HT1080 (cell line): ENCODE results near the gene SELP. TPM values are rescaled to one million over a fixed set of nuclear protein-coding genes. Genes with fewer than 3 reads are reported as not detected.

Source experiments
- DNase-seq: peaks from one replicate; pipeline ENCODE4 v3.0.0-alpha.2; 2015; ENCODE audit warnings: low read depth
- total RNA-seq: library from RNA; depleted of rRNA; stranded (reverse); fragments of >200 nt; shearing (Covaris generic); gene quantifications from 2 replicates; pipeline ENCODE4 v1.2.3, GENCODE V29; 2014

Gene SELP
- total RNA-seq, 1 experiment from 2014 or later, result not detected

DNA sequence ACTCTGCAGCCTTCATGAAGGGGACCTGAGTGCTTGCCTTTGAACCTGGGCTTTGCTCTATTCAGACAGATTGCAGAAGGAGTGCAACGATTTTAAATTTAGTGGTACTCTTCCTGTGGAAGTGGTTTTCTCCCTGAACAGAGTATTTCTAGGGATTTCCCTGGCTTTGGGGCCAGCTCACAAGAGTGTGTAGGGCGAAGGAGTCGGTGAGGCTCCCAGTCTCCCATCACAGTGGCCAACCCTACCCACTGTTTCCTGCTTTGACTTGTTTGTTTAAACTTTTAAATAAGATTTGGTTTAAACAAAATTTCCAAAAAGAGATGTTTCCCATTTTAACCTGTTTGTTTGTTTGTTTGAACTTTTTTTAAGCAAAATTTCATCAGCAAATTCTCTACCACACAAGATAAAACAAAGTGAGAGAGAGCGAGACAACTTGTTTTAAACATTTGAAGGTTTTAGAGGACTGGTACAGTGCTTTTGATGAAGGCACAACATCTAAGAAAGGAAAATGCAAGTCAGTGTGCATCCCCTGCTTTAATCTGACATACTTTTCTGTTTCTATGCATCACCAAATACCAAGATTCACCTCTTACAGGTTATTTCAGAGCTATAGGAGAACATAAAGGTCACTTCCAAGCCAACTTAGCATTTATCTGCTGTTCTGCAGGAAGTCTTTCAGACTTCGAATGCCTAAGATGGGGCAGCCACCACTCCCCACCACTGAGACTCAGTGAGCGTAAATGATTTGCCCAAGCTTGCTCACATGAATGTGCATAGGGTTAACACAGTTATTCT lies 6.6 kb downstream of the SELP start:
- no peak for DNase-seq

DNA sequence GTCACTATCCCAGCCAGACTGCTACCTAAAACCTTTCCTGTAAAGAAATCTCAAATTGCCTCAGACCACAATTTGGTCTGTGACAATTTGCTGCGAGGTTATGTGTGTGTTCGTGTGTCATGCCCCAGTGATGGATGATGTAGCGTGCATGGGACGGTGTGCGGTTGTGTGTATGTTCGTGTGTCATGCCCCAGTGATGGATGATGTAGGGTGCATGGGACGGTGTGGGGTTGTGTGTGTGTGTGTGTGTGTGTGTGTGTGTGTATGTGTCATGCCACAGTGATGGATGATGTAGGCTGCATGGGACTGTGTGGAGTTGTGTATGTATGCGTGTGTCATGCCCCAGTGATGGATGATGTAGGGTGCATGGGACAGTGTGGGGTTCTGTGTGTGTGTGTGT lies 9.4 kb downstream of the SELP start:
- DNase-seq, result no peak

- DNase-seq, result no peak
These were observed 11.6 kb downstream of the SELP start for GRCh38 chr1:169618367-169618766.

GRCh38 chr1:169615803-169616202 lies 14.1 kb downstream of the SELP start:
- DNase-seq, result no peak

DNA sequence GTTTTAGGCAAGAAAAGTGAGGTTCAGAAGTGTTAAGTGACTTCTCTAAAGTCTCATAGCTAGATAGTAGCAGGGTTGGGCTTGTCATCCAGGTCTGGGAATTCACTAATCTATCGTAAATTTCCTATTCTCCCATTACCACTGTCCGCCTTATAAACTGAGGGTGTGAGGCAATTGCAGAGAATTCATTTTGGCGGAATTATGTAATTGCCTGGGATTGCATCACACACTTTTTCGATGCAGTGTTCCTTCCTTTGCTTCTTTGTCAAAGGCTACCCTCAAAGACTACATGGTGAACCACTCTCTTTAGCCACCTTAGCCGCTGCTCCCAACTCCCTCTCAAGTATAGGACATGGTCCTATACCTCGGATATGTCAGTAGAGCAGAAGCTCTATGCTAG lies 19.1 kb downstream of the SELP start:
- no peak for DNase-seq

DNA sequence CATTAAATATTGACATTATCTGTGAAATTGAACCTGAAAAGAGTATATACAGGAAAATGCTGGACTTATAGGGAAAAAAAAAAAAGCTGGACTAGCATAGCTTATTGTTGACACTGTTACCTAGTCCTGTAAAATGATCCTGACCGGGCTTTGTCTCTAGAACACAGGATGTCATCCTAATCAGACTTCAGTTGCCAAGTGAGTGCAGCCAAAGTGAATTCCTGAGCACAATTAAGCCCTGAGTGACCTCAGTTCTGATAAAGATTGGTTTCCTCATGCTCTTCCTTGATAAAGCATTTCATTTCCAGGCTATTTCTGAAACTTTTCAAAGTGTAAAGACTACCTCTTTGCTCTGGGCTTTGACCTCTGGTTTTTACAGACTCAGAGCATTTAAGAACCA lies 19.8 kb downstream of the SELP start:
- no peak for DNase-seq

DNA sequence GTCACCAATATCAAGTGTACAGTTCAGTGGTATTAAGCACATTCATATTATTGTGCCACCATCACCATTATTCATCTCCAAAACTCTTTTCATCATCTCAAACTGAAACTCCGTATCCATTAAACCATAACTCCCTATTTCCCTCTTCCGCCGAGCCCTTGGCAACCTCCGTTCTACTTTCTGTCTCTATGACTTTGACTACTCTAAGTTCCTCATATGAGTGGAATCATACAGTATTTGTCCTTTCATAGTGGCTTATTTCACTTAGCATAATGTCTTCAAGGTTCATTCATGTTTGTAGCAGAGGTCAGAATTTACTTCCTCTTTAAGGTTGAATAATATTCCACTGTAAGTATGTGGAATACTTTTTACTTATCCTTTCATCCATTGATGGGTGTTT lies 21.7 kb downstream of the SELP start:
- no peak for DNase-seq

- DNase-seq, result no peak
These were observed 25.0 kb downstream of the SELP start for GRCh38 chr1:169604781-169605560.

DNA sequence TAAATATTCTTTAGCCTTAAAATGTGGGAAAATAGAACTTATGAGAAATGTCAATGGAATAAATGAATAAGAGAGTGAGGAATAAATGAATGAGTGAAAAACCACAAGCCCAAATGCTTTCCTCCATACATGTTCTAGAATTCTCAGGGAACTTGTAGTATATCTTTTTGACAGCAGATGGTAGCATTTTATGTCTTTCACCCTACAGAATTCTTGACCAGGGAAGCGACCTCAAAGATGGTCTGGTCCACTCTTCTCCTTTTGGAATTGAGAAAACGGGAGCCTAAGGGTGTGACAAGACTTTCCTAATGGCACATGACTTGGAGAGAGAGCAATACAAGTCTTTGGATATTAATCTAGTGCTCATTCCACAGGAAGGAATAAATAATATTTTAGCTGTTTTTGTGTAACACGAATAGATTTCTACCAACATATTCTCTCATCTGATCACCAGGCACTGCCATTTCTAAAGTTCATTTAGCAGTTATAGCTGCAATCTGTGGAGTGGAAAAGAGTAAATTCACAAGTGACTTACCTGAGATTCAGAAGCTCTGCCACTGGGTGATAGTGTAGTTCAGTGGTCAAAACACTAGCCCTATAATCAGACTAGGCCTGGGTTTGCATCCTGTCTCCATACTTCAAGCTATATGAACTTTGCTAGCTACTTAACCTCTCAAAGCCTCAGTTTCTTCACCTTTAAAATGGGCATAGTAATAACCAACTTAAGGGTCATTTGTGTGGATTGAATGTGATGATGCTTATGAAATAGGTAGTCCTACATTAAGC lies 28.6 kb downstream of the SELP start:
- peak; percentile 12 for DNase-seq

GRCh38 chr1:169595764-169596711 lies 33.9 kb downstream of the SELP start:
- peak; percentile 22 for DNase-seq

DNA sequence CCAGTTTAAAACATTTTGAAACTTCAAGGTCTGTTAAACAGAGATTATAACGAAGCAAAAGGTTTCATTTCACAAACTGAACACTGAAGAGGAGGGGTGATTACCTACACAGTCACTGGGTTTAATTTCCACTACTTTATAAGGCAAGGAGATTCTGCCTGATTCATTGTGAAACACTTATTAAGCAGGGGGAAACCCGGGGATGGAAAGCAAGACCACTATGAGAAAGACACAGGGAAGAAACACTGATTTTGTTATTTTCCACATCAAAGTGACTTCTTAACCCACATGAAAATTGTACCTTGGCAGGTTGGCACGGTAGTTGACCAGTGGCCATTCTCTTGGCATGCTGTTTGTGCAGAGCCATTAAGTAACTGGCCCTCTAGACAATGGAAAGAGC lies 35.5 kb downstream of the SELP start:
- no peak for DNase-seq

DNA sequence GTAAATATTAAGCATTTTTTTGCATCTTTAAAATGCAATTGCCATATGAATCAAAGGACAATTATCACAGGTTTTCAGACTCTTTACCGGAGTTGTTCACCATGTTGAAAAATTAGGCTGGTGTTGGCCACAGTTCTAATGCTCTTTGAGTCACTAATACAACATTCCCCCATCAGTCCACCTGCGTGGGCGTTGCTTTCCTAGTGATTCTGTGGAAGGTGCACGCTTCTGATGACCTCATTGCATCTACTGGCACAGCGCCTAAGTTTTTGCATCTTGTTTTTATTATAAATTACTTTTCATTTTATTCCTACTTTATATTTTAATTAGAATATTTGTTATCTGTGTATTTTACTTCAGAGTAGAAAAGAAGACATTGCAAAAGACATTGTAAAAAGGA lies 39.0 kb downstream of the SELP start:
- DNase-seq, result no peak

- DNase-seq, result no peak
These were observed 41.0 kb downstream of the SELP start for GRCh38 chr1:169588785-169589485.

GRCh38 chr1:169588112-169588511 lies 41.8 kb downstream of the SELP start:
- no peak for DNase-seq

GRCh38 chr1:169586395-169587255 lies 43.3 kb downstream of the SELP start, which contains the start of gene F5:
Gene F5 (minus strand): TSS chr1:169586481. CDS start chr1:169586386, 95 bp downstream.
- DNase-seq, result peak; percentile 56

GRCh38 chr1:169586067-169586394 lies 43.9 kb downstream of the SELP start:
- no peak for DNase-seq

- no peak for DNase-seq
These were observed 44.7 kb downstream of the SELP start for GRCh38 chr1:169585181-169585580.

GRCh38 chr1:169584483-169585144 lies 45.3 kb downstream of the SELP start:
- DNase-seq, result peak; percentile 13
